HCT116 (cell line): ENCODE results near the gene VDAC1. TPM values are rescaled to one million over a fixed set of nuclear protein-coding genes. Genes with fewer than 3 reads are reported as not detected.

ENCODE experiments used
- ATAC-seq: fragments of 200-7000 bp; cut with Tn5 transposase; 2 replicates; pipeline ENCODE4 v1.9.1; 2020; ENCODE audit warnings: mild to moderate bottlenecking, moderate library complexity
- BruUV-seq: library from RNA; stranded (reverse); fragments of 400-500 nt; replicated peaks from 2 replicates; lab custom pipeline; 2021; lab: Mats Ljungman, UMichigan
- CTCF ChIA-PET: fragments of 300-600 bp; sonication (Branson Sonifier 250); formaldehyde crosslinking; loops from one replicate; lab custom pipeline; 2021; ENCODE audit warnings: antibody characterized with exemption; lab: Charles Lee
- POLR2A ChIA-PET: fragments of 300-600, 350-600 bp; sonication (Branson Sonifier 250); formaldehyde crosslinking; loops from one replicate; lab custom pipeline; 2021; ENCODE audit warnings: antibody characterized with exemption; lab: Charles Lee
- RAD21 ChIA-PET, 2 experiments: fragments of 300-600 bp; sonication (Branson Sonifier 250); formaldehyde crosslinking; loops; one replicate each; lab custom pipeline; 2023; ENCODE audit warnings: low total read pairs in 2 of 2; ENCODE audit not compliant: uncharacterized antibody in 2 of 2, unreplicated experiment in 2 of 2, low non-redundant PET in 1 of 2; lab: Charles Lee
- DNase-seq: peaks from one replicate; pipeline ENCODE4 v3.0.0-alpha.2; 2010; ENCODE audit warnings: low read depth, low spot score
- H2AFZ ChIP-seq: fragments of 200-600 bp; shearing (Covaris generic), sonication (generic); 2 replicates; pipeline ENCODE4 v1.6.1; 2017; ENCODE audit warnings: low read depth, mixed run types, mixed read lengths, antibody characterized with exemption, low read length; ENCODE audit not compliant: poor library complexity, severe bottlenecking
- H3K27ac ChIP-seq: 2 replicates; pipeline ENCODE4 v1.5.1; 2012; ENCODE audit warnings: low read depth, low read length
- H3K27me3 ChIP-seq: fragments of 200-600 bp; sonication (generic); 2 replicates; pipeline ENCODE4 v1.6.1; 2016; ENCODE audit warnings: mixed run types, low read length, mixed read lengths; ENCODE audit not compliant: insufficient read depth
- H3K36me3 ChIP-seq, 2 experiments: fragments of 200-500 bp in 1 of 2; fragments of 200-600 bp in 1 of 2; sonication (Bioruptor generic) in 1 of 2; sonication (generic) in 1 of 2; 2 replicates each; pipeline versions ENCODE4 v1.5.1 to v1.6.1; 2014 to 2016; ENCODE audit warnings: low read length in 2 of 2, inconsistent platforms in 1 of 2, mixed read lengths in 1 of 2, mixed run types in 1 of 2; ENCODE audit not compliant: insufficient read depth in 2 of 2, control insufficient read depth in 1 of 2
- H3K4me1 ChIP-seq, 2 experiments: fragments of 200-600 bp in 1 of 2; sonication (generic) in 1 of 2; 2 replicates each; pipeline versions ENCODE4 v1.5.1 to v1.6.1; 2012 to 2017; ENCODE audit warnings: low read length in 2 of 2, inconsistent platforms in 1 of 2, mild to moderate bottlenecking in 1 of 2, mixed read lengths in 1 of 2, mixed run types in 1 of 2, moderate library complexity in 1 of 2; ENCODE audit not compliant: insufficient read depth in 2 of 2, control insufficient read depth in 1 of 2
- H3K4me2 ChIP-seq: fragments of 200-600 bp; sonication (generic); 2 replicates; pipeline ENCODE4 v1.6.1; 2017; ENCODE audit warnings: mixed run types, low read length, mixed read lengths
- H3K4me3 ChIP-seq, 2 experiments: fragments of 200-600 bp in 1 of 2; sonication (generic) in 1 of 2; replicated peaks in 1 of 2; 2 replicates each; pipeline ENCODE4 v1.5.1; 2011 to 2016; ENCODE audit warnings: low read length in 2 of 2, control low read depth in 1 of 2, low read depth in 1 of 2, mild to moderate bottlenecking in 1 of 2, mixed read lengths in 1 of 2, mixed run types in 1 of 2
- H3K79me2 ChIP-seq: fragments of 200-600 bp; sonication (generic); 2 replicates; pipeline ENCODE4 v1.6.1; 2017; ENCODE audit warnings: mild to moderate bottlenecking, mixed run types, low read length, moderate library complexity, mixed read lengths; ENCODE audit not compliant: insufficient read depth
- H3K9ac ChIP-seq: fragments of 200-600 bp; sonication (generic); 2 replicates; pipeline ENCODE4 v1.6.1; 2016; ENCODE audit warnings: low read length, mixed read lengths
- H3K9me2 ChIP-seq: fragments of 200-600 bp; sonication (generic), shearing (Covaris generic); 2 replicates; pipeline ENCODE4 v1.6.1; 2017; ENCODE audit warnings: mixed run types, mild to moderate bottlenecking, moderate library complexity; ENCODE audit not compliant: insufficient read depth
- H3K9me3 ChIP-seq, 2 experiments: fragments of 200-500 bp in 1 of 2; fragments of 200-600 bp in 1 of 2; sonication (Bioruptor generic) in 1 of 2; sonication (generic) in 1 of 2; 2 replicates each; pipeline ENCODE4 v1.6.1; 2014 to 2017; ENCODE audit warnings: low read length in 2 of 2, mixed read lengths in 2 of 2, inconsistent platforms in 1 of 2, low read depth in 1 of 2, mild to moderate bottlenecking in 1 of 2, mixed run types in 1 of 2, moderate library complexity in 1 of 2; ENCODE audit not compliant: control insufficient read depth in 1 of 2, insufficient read depth in 1 of 2
- H4K20me1 ChIP-seq: fragments of 200-600 bp; sonication (generic), shearing (Covaris generic); 2 replicates; pipeline ENCODE4 v1.6.1; 2017; ENCODE audit warnings: mixed run types, mild to moderate bottlenecking, moderate library complexity; ENCODE audit not compliant: insufficient read depth
- CTCF ChIP-seq, 3 experiments: fragments of 200-600 bp in 1 of 3; sonication (generic) in 1 of 3; IDR thresholded peaks in 2 of 3; conservative IDR thresholded peaks in 1 of 3; 2 replicates each; pipeline ENCODE4 v1.5.1; 2012 to 2017; ENCODE audit warnings: low read depth in 2 of 3, low read length in 2 of 3, antibody characterized with exemption in 1 of 3, borderline replicate concordance in 1 of 3, control low read depth in 1 of 3, mild to moderate bottlenecking in 1 of 3, mixed read lengths in 1 of 3, mixed run types in 1 of 3, moderate library complexity in 1 of 3; ENCODE audit not compliant: insufficient read depth in 1 of 3
- POLR2AphosphoS5 ChIP-seq: IDR thresholded peaks from 2 replicates; pipeline ENCODE4 v1.6.1; 2011; ENCODE audit warnings: mild to moderate bottlenecking, low read depth, low read length, moderate library complexity
- RAD21 ChIP-seq: IDR thresholded peaks from 2 replicates; pipeline ENCODE4 v1.6.1; 2012; ENCODE audit warnings: low read depth, mild to moderate bottlenecking
- REST ChIP-seq: IDR thresholded peaks from 2 replicates; pipeline ENCODE4 v1.6.1; 2012; ENCODE audit warnings: low read depth
- intact Hi-C: fragments of 100-400 bp; cut with micrococcal nuclease; formaldehyde crosslinking; loops from 2 replicates; pipeline ENCODE4 v1.10.0; 2022
- total RNA-seq: library from RNA; stranded (reverse); gene quantifications from one replicate; pipeline ENCODE4 v1.2.1, GENCODE V29; 2021; ENCODE audit not compliant: unreplicated experiment

Gene VDAC1
- total RNA-seq, 1 experiment from 2014 or later, result 269 TPM

- H3K9me3 ChIP-seq, result no peaks in the 10 kb centered on the region
- no peaks in the 10 kb centered on the region for H3K27me3 ChIP-seq
- no peaks in the 10 kb centered on the region for H3K9me2 ChIP-seq
- H3K4me2 ChIP-seq, result no peak overlapping the region
- H3K4me3 ChIP-seq, result no peak overlapping the region
- no peak overlapping the region for H3K27ac ChIP-seq
- DNase-seq (no peak), ATAC-seq (no peak)
- POLR2A ChIA-PET, result no interaction called here
- intact Hi-C loops, result no loop called here
- peaks cover 0 to 15% of the 10 kb centered on the region in 2 experiments; a peak in 2 of 4 replicates for H3K36me3 ChIP-seq
- no peak overlapping the region for H3K9ac ChIP-seq
- H3K79me2 ChIP-seq, result peaks cover 28% of the 10 kb centered on the region
- no peak for TF ChIP-seq RAD21
- no peak for TF ChIP-seq POLR2AphosphoS5
- TF ChIP-seq REST, result no peak
- TF ChIP-seq CTCF (IDR thresholded peaks at IDR 0.05 in 2 of 3, conservative IDR thresholded peaks at IDR 0.05 in 1 of 3; ENCODE audit: borderline replicate concordance in 1 of 3, insufficient read depth in 1 of 3, low read depth in 2 of 3, low read length in 2 of 3), result no peak
- CTCF ChIA-PET, result no interaction called here
- BruUV-seq, result no TSS peak
- H2AFZ ChIP-seq, result no peak overlapping the region
- H4K20me1 ChIP-seq, result no peaks in the 10 kb centered on the region
- RAD21 ChIA-PET, result no interaction called here
- no peaks in the 10 kb centered on the region for H3K4me1 ChIP-seq
Observed at GRCh38 chr5:133957591-133957990, 47.2 kb downstream of the VDAC1 start.
